Small intestine (tissue), 7 donors: ENCODE measurements around the gene BCL11A. TPM values are rescaled to one million over a fixed set of nuclear protein-coding genes. Genes with fewer than 3 reads are reported as not detected.

Source experiments
- DNase-seq, 2 donors: peaks; one replicate each; pipeline versions ENCODE4 v3.0.0 to v3.0.0-alpha.2; 2013
- FAIRE-seq: peaks from 2 replicates; lab custom pipeline; 2012; peaks lifted over from hg19 to GRCh38; lab: Jason Lieb, UNC
- H3K27ac ChIP-seq, 3 donors: one replicate each; pipeline ENCODE4 v1.5.1; 2013; ENCODE audit warnings: low read length in 2 of 3, mild to moderate bottlenecking in 2 of 3, control low read depth in 1 of 3, inconsistent platforms in 1 of 3, low read depth in 1 of 3, moderate library complexity in 1 of 3
- H3K27me3 ChIP-seq, 3 donors: one replicate each; pipeline ENCODE4 v1.6.1; 2013; ENCODE audit warnings: low read length in 3 of 3, inconsistent platforms in 1 of 3; ENCODE audit not compliant: control insufficient read depth in 3 of 3, insufficient read depth in 3 of 3
- H3K36me3 ChIP-seq, 3 donors: one replicate each; pipeline ENCODE4 v1.6.1; 2013; ENCODE audit warnings: low read length in 3 of 3, inconsistent platforms in 1 of 3, low read depth in 1 of 3, mild to moderate bottlenecking in 1 of 3, moderate library complexity in 1 of 3; ENCODE audit not compliant: control insufficient read depth in 3 of 3, insufficient read depth in 2 of 3
- H3K4me1 ChIP-seq, 3 donors: one replicate each; pipeline ENCODE4 v1.6.1; 2013; ENCODE audit warnings: low read length in 2 of 3, inconsistent platforms in 1 of 3, low read depth in 1 of 3, mild to moderate bottlenecking in 1 of 3, moderate library complexity in 1 of 3; ENCODE audit not compliant: control insufficient read depth in 3 of 3, insufficient read depth in 2 of 3
- H3K4me3 ChIP-seq, 3 donors: one replicate each; pipeline ENCODE4 v1.5.1; 2013; ENCODE audit warnings: low read length in 3 of 3, control low read depth in 1 of 3, inconsistent platforms in 1 of 3, low read depth in 1 of 3, mild to moderate bottlenecking in 1 of 3, moderate library complexity in 1 of 3
- H3K9me3 ChIP-seq, 2 donors: one replicate each; pipeline ENCODE4 v1.6.1; 2013; ENCODE audit warnings: low read depth in 1 of 2, low read length in 1 of 2; ENCODE audit not compliant: control insufficient read depth in 2 of 2, insufficient read depth in 1 of 2
- WGBS, 3 donors: extraction: QIAGEN DNeasy Blood & Tissue Kit; methylation state at CpG; one replicate each; pipeline ENCODE4 v1.1.7; 2013; 5-methylcytosine and 5-hydroxymethylcytosine counted together
- polyA plus RNA-seq, 4 donors: library from polyadenylated mRNA; stranded (reverse) in 3 of 4; unstranded in 1 of 4; fragments of 200-250 nt in 3 of 4; fragments of 120-200 nt in 1 of 4; gene quantifications; one replicate each; pipeline versions ENCODE4 v1.2.1 to v1.2.3, GENCODE V29; 2013
- donor health status: healthy with polysubstance abuse.
- donor health status: control.
- donor health status: control.
- donor health status: Bipolar disorder and iron deficiency.
- donor health status: healthy.

Gene BCL11A
- polyA plus RNA-seq, 4 donors, result 2.2 to 22.5 (median 13.9) TPM

DNA sequence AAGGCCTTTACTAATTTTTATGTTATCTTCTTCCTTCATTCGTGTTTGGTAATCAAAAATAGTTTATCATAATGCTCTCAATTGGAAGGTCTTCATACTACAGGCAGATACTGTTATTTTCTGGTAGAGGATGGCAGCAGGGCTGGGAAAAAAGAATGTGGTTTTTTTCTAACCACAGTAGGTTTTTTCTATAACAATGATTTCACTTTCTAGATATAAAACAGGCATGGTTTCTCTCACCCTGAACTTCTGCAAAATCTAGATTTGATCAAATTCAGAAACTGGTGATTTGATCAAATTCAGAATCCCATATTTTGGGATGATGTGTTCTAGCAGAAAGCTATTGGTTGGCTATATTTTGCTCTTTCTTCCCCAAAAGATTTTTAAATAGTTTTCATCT, 27.6 kb downstream of the BCL11A start:
- H3K27me3 ChIP-seq, result no peaks in the 10 kb centered on the region

DNA sequence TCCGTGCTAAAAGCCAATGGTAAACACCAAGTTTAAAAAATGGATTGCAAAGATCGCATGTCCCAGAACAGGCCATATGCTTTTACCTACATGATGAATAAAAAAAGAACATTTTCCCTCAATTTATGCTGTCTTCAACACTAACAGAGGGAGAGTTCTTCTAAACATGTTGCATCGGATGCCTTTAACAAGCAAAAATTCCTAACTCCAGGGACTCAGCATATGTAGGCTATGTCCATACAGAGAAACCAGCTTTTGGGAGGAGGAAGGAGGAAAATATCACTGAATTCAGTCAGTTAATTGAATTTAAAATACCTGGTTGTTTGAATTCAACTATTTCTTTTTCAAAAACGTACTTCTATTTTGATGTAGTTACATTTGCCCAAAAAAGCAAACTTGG, 28.6 kb downstream of the BCL11A start:
- no peaks in the 10 kb centered on the region for H3K27me3 ChIP-seq
- no peak for FAIRE-seq
- no peak overlapping the region for H3K4me3 ChIP-seq
- no peak overlapping the region for H3K27ac ChIP-seq
- peaks cover 0 to 37% (median 0%) of the 10 kb centered on the region in 3 donors for H3K36me3 ChIP-seq
- no peak for DNase-seq
- no peaks in the 10 kb centered on the region for H3K9me3 ChIP-seq
- WGBS, 3 donors, result 80 to 83% (median 82%) methylated on average over 4 of the region's 4 CpGs
- peaks cover 0 to 34% (median 3%) of the 10 kb centered on the region in 3 donors for H3K4me1 ChIP-seq

More for the DNA sequence above, 27.6 kb downstream of the BCL11A start:
- no peaks in the 10 kb centered on the region for H3K9me3 ChIP-seq
- no peak overlapping the region for H3K27ac ChIP-seq
- H3K4me1 ChIP-seq, result peaks cover 0 to 38% (median 3%) of the 10 kb centered on the region in 3 donors
- FAIRE-seq (no peak), DNase-seq (no peak)
- H3K4me3 ChIP-seq, result no peak overlapping the region
- H3K36me3 ChIP-seq, result peaks cover 0 to 34% (median 0%) of the 10 kb centered on the region in 3 donors
- 8 to 25% (median 17%) methylated on average over 1 of the region's 1 CpG for WGBS, 3 donors

GRCh38 chr2:60523963-60524362, 29.5 kb downstream of the BCL11A start:
- H3K27ac ChIP-seq, result no peak overlapping the region
- H3K27me3 ChIP-seq, result no peaks in the 10 kb centered on the region
- 46 to 70% (median 66%) methylated on average over 6 of the region's 6 CpGs for WGBS, 3 donors
- no peak overlapping the region for H3K4me3 ChIP-seq
- peaks cover 0 to 28% (median 0%) of the 10 kb centered on the region in 3 donors for H3K4me1 ChIP-seq
- FAIRE-seq (no peak), DNase-seq (no peak)
- H3K9me3 ChIP-seq, result no peaks in the 10 kb centered on the region
- peaks cover 0 to 35% (median 0%) of the 10 kb centered on the region in 3 donors for H3K36me3 ChIP-seq

- Histone ChIP-seq H3K36me3 (peaks cover 0 to 28% (median 0%) of the 10 kb centered on the region in 3 donors), H3K27me3 (no peaks in the 10 kb centered on the region), H3K4me1 (peaks cover 0 to 16% (median 0%) of the 10 kb centered on the region in 3 donors), H3K27ac (no peak overlapping the region), H3K9me3 (no peaks in the 10 kb centered on the region), H3K4me3 (no peak overlapping the region)
- 53 to 68% (median 66%) methylated on average over 3 of the region's 3 CpGs for WGBS, 3 donors
- no peak for DNase-seq
- no peak for FAIRE-seq
Observed at GRCh38 chr2:60522462-60522861, 31.0 kb downstream of the BCL11A start.

- FAIRE-seq, result no peak
Observed at GRCh38 chr2:60521626-60522025, 31.8 kb downstream of the BCL11A start.

DNA sequence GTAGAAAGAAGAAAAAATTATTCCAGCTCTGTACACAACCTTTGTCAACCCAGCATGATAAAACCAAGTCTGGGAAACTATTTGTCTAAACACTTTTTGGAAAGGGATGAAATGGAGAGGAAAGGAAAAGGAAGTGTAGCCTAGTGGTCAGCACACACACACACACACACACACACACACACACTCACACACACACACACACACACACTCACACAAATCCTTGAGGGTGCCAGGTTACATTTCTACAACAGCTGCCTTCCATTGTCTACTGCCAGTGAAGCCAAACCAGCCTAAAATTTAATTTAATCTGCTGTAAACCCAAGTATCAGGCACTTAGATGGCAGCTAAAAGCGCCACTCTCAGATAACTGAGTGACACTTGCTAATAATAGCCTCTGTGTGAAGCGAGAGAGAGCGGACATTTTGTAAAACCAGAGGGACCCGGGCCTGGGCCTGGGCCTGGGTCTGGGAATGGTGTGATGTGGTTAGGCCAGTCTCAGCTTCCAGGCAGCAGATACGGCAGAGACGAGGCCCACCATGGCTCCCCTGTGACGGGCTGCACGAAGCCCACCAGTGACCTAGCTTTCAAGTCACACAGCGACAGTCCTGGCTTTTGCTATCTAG, 32.4 kb downstream of the BCL11A start:
- no peak overlapping the region for H3K27ac ChIP-seq
- no peaks in the 10 kb centered on the region for H3K27me3 ChIP-seq
- DNase-seq (no peak), FAIRE-seq (no peak)
- H3K9me3 ChIP-seq, result no peaks in the 10 kb centered on the region
- peaks cover 0 to 24% (median 0%) of the 10 kb centered on the region in 3 donors for H3K4me1 ChIP-seq
- WGBS, 3 donors, result 92 to 95% (median 93%) methylated on average over 9 of the region's 9 CpGs
- H3K36me3 ChIP-seq, result peaks cover 0 to 29% (median 0%) of the 10 kb centered on the region in 3 donors
- H3K4me3 ChIP-seq, result no peak overlapping the region

More at GRCh38 chr2:60521626-60522025, 31.8 kb downstream of the BCL11A start:
- no peak for DNase-seq
- H3K9me3 ChIP-seq, result no peaks in the 10 kb centered on the region
- no peak overlapping the region for H3K27ac ChIP-seq
- H3K4me1 ChIP-seq, result peaks cover 0 to 19% (median 0%) of the 10 kb centered on the region in 3 donors
- WGBS, 3 donors, result 70 to 76% (median 73%) methylated on average over 5 of the region's 5 CpGs
- H3K27me3 ChIP-seq, result no peaks in the 10 kb centered on the region
- peaks cover 0 to 25% (median 0%) of the 10 kb centered on the region in 3 donors for H3K36me3 ChIP-seq
- H3K4me3 ChIP-seq, result no peak overlapping the region

- DNase-seq (no peak), FAIRE-seq (no peak)
- H3K9me3 ChIP-seq, result no peaks in the 10 kb centered on the region
- peaks cover 0 to 26% (median 0%) of the 10 kb centered on the region in 3 donors for H3K4me1 ChIP-seq
- 80 to 90% (median 89%) methylated on average over 8 of the region's 8 CpGs for WGBS, 3 donors
- no peak overlapping the region for H3K4me3 ChIP-seq
- no peaks in the 10 kb centered on the region for H3K27me3 ChIP-seq
- H3K36me3 ChIP-seq, result peaks cover 0 to 34% (median 0%) of the 10 kb centered on the region in 3 donors
- H3K27ac ChIP-seq, result no peak overlapping the region
Observed at GRCh38 chr2:60520151-60520876, 33.1 kb downstream of the BCL11A start.

DNA sequence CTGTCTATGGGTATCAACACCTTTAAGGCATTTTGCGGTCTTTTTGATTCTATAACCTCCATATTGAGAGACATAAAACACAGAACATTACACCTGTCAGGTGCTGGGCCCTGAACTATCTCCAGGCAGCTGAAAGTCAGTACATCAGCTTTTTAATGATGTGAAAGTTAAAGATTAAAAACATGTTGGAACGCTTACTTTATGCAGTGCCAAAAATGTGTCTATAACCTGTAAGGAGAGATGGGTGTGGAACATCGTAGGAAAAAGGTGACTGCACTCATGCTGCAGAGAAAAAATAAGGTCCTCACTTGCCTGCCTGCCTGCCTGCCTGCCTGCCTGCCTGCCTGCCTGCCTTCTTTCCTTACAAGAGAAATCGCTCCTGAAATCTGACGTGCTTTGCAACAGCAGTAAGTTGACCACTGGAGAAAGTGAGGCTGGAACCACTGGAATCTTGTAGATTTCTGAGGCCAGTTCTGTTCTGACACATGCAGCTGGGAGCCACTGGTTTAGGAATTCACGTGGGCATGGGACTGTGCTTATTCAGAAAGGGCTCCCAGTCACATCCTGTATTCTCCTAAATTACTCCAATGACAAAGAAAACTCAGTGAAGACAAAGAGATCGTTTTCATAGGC, 34.1 kb downstream of the BCL11A start:
- Histone ChIP-seq H3K27me3 (no peaks in the 10 kb centered on the region), H3K9me3 (no peaks in the 10 kb centered on the region), H3K4me1 (peaks cover 0 to 34% (median 0%) of the 10 kb centered on the region in 3 donors), H3K36me3 (peaks cover 0 to 34% (median 0%) of the 10 kb centered on the region in 3 donors), H3K27ac (no peak overlapping the region), H3K4me3 (no peak overlapping the region)
- WGBS, 3 donors, result 17 to 58% (median 40%) methylated on average over 7 of the region's 7 CpGs
- DNase-seq, result peak in 1 of 2 donors; percentile 53
- no peak for FAIRE-seq
